ENCODE results near the gene RYK. TPM values are rescaled to one million over a fixed set of nuclear protein-coding genes. Genes with fewer than 3 reads are reported as not detected.

RYK gene
- total RNA-seq, 1 donor from 2014 or later, result 56.6 TPM

GRCh38 chr3:134180761-134181160 is 69.9 kb downstream of the RYK start:
- DNase-seq (no peak), ATAC-seq (no peak)
- Histone ChIP-seq H3K36me3 (peaks cover 45% of the 10 kb centered on the region), H3K27ac (no peak overlapping the region), H3K9me3 (no peaks in the 10 kb centered on the region), H3K4me3 (no peak overlapping the region), H3K27me3 (no peaks in the 10 kb centered on the region), H3K4me1 (no peaks in the 10 kb centered on the region)
- TF ChIP-seq CTCF (IDR thresholded peaks at IDR 0.05), result no peak
- intact Hi-C loops (cut with DNase I), result no loop called here

- no peak for DNase-seq
- H3K4me1 ChIP-seq, result no peaks in the 10 kb centered on the region
- no peaks in the 10 kb centered on the region for H3K9me3 ChIP-seq
- no peak for TF ChIP-seq CTCF (IDR thresholded peaks at IDR 0.05)
- peaks cover 57% of the 10 kb centered on the region for H3K36me3 ChIP-seq
- H3K27me3 ChIP-seq, result no peaks in the 10 kb centered on the region
- intact Hi-C loops (cut with DNase I), result no loop called here
- no peak overlapping the region for H3K4me3 ChIP-seq
- no peak for ATAC-seq
- H3K27ac ChIP-seq, result no peak overlapping the region
These were observed 71.2 kb downstream of the RYK start for GRCh38 chr3:134179508-134179907.

GRCh38 chr3:134163096-134163495 is 87.6 kb downstream of the RYK start:
- intact Hi-C loops (cut with DNase I), result no loop called here
- no peak overlapping the region for H3K27ac ChIP-seq
- no peak for TF ChIP-seq CTCF (IDR thresholded peaks at IDR 0.05)
- DNase-seq (no peak), ATAC-seq (no peak)
- no peaks in the 10 kb centered on the region for H3K27me3 ChIP-seq
- H3K4me3 ChIP-seq, result no peak overlapping the region
- H3K9me3 ChIP-seq, result no peaks in the 10 kb centered on the region
- no peaks in the 10 kb centered on the region for H3K4me1 ChIP-seq
- H3K36me3 ChIP-seq, result peaks cover 38% of the 10 kb centered on the region

- H3K4me3 ChIP-seq, result no peak overlapping the region
- no peaks in the 10 kb centered on the region for H3K27me3 ChIP-seq
- H3K27ac ChIP-seq, result no peak overlapping the region
- H3K36me3 ChIP-seq, result peaks cover 46% of the 10 kb centered on the region
- DNase-seq (no peak), ATAC-seq (no peak)
- H3K9me3 ChIP-seq, result no peaks in the 10 kb centered on the region
- intact Hi-C loops (cut with DNase I), result no loop called here
- no peaks in the 10 kb centered on the region for H3K4me1 ChIP-seq
- no peak for TF ChIP-seq CTCF (IDR thresholded peaks at IDR 0.05)
These were observed 88.6 kb downstream of the RYK start for GRCh38 chr3:134161898-134162615.

GRCh38 chr3:134155446-134155845 is 95.2 kb downstream of the RYK start:
- intact Hi-C loops (cut with DNase I), result no loop called here
- DNase-seq, result no peak
- Histone ChIP-seq H3K27ac (no peak overlapping the region), H3K27me3 (no peaks in the 10 kb centered on the region), H3K9me3 (no peaks in the 10 kb centered on the region), H3K36me3 (peaks cover 67% of the 10 kb centered on the region), H3K4me3 (no peak overlapping the region), H3K4me1 (no peaks in the 10 kb centered on the region)
- ATAC-seq, result no peak
- TF ChIP-seq CTCF (IDR thresholded peaks at IDR 0.05), result no peak

GRCh38 chr3:134153761-134154160 is 96.9 kb downstream of the RYK start:
- H3K27ac ChIP-seq, result no peak overlapping the region
- intact Hi-C loops (cut with DNase I), result no loop called here
- H3K36me3 ChIP-seq, result peaks cover 53% of the 10 kb centered on the region
- TF ChIP-seq CTCF (IDR thresholded peaks at IDR 0.05), result no peak
- H3K9me3 ChIP-seq, result no peaks in the 10 kb centered on the region
- no peaks in the 10 kb centered on the region for H3K27me3 ChIP-seq
- ATAC-seq (no peak), DNase-seq (no peak)
- no peak overlapping the region for H3K4me3 ChIP-seq
- H3K4me1 ChIP-seq, result no peaks in the 10 kb centered on the region

All from upper lobe of right lung (tissue), 1 donor.